SK-N-MC (cell line): ENCODE measurements around the gene LMO2.

ENCODE experiments used
- EZH2 ChIP-seq: fragments of 200-600 bp; sonication (generic); IDR thresholded peaks from one replicate; pipeline ENCODE4 v1.6.1; 2017; ENCODE audit warnings: antibody characterized with exemption
- FOXP2 ChIP-seq: optimal IDR thresholded peaks from 2 replicates; pipeline ENCODE3; 2011; ENCODE audit warnings: mild to moderate bottlenecking, moderate library complexity; ENCODE audit not compliant: insufficient read depth; ENCODE audit errors: extremely low read length, control extremely low read depth
- POLR2AphosphoS5 ChIP-seq: IDR thresholded peaks from 2 replicates; pipeline ENCODE4 v1.6.1; 2012; ENCODE audit warnings: mild to moderate bottlenecking, low read depth, low read length, borderline replicate concordance

GRCh38 chr11:33893711-33894397, 2.0 kb upstream of the LMO2 start:
- TF ChIP-seq EZH2 (no peak), POLR2AphosphoS5 (no peak), FOXP2 (no peak)
